GM12878 (cell line): ENCODE data around the gene PLD5. TPM values are rescaled to one million over a fixed set of nuclear protein-coding genes. Genes with fewer than 3 reads are reported as not detected.

Experiments
- ATAC-seq: fragments of 200-7000 bp; cut with Tn5 transposase; 3 replicates; pipeline ENCODE4 v1.9.1; 2020; ENCODE audit warnings: mild to moderate bottlenecking, moderate library complexity
- BruUV-seq: library from RNA; stranded (reverse); fragments of 400-500 nt; replicated peaks from 2 replicates; lab custom pipeline; 2021; lab: Mats Ljungman, UMichigan
- CTCF ChIA-PET: fragments of 300-600 bp; sonication (Branson Sonifier 250); formaldehyde crosslinking; extraction: SDS; loops from one replicate; lab custom pipeline; 2021; ENCODE audit warnings: inconsistent platforms; lab: Yijun Ruan, JAX
- POLR2A ChIA-PET: fragments of 350-600 bp; formaldehyde crosslinking; extraction: SDS; loops from one replicate; lab custom pipeline; 2021; ENCODE audit warnings: inconsistent platforms; lab: Charles Lee
- RAD21 ChIA-PET: fragments of 300-600 bp; sonication (Branson Sonifier 250); formaldehyde crosslinking; loops from one replicate; lab custom pipeline; 2023; ENCODE audit warnings: antibody characterized with exemption; ENCODE audit not compliant: unreplicated experiment; lab: Charles Lee
- SMC1A ChIA-PET: fragments of 300-600 bp; sonication (Branson Sonifier 250); formaldehyde crosslinking; loops from one replicate; lab custom pipeline; 2023; ENCODE audit not compliant: unreplicated experiment, uncharacterized antibody; lab: Charles Lee
- DNase-seq: peaks from one replicate; pipeline ENCODE4 v3.0.0-alpha.2; 2011; ENCODE audit warnings: low read depth, low spot score
- FAIRE-seq: peaks from 3 replicates; lab custom pipeline; 2011; peaks lifted over from hg19 to GRCh38; lab: Jason Lieb, UNC
- H2AFZ ChIP-seq: 2 replicates; pipeline ENCODE4 v1.6.0; 2011; ENCODE audit warnings: low read depth, low read length, control low read depth; ENCODE audit not compliant: control insufficient read depth
- H3K27ac ChIP-seq: 2 replicates; pipeline ENCODE4 v1.5.1; 2011; ENCODE audit warnings: control low read depth; ENCODE audit not compliant: control insufficient read depth, insufficient read depth
- H3K27me3 ChIP-seq, 2 experiments: replicated peaks in 1 of 2; 2 replicates each; pipeline versions ENCODE4 v1.6.0 to v1.6.1; 2011; ENCODE audit warnings: low read length in 1 of 2; ENCODE audit not compliant: control insufficient read depth in 2 of 2, insufficient read depth in 2 of 2
- H3K36me3 ChIP-seq, 2 experiments: 2 replicates each; pipeline ENCODE4 v1.5.1; 2011; ENCODE audit warnings: low read length in 1 of 2; ENCODE audit not compliant: control insufficient read depth in 2 of 2, insufficient read depth in 2 of 2
- H3K4me1 ChIP-seq: 2 replicates; pipeline ENCODE4 v1.6.1; 2011; ENCODE audit warnings: mild to moderate bottlenecking, low read length, moderate library complexity, mixed read lengths; ENCODE audit not compliant: control insufficient read depth, insufficient read depth
- H3K4me2 ChIP-seq: 2 replicates; pipeline ENCODE4 v1.6.0; 2011; ENCODE audit warnings: control low read depth; ENCODE audit not compliant: control insufficient read depth, insufficient read depth
- H3K4me3 ChIP-seq: fragments of 200-600 bp; sonication (generic); 2 replicates; pipeline ENCODE4 v1.5.1; 2016
- H3K79me2 ChIP-seq: 2 replicates; pipeline ENCODE4 v1.6.0; 2011; ENCODE audit warnings: low read length; ENCODE audit not compliant: control insufficient read depth, insufficient read depth
- H3K9ac ChIP-seq: 2 replicates; pipeline ENCODE4 v1.8.0; 2011; ENCODE audit warnings: low read length, control low read depth, mixed read lengths; ENCODE audit not compliant: control insufficient read depth, insufficient read depth
- H3K9me3 ChIP-seq: replicated peaks from 3 replicates; pipeline ENCODE4 v1.5.1; 2011; ENCODE audit warnings: mild to moderate bottlenecking, low read length; ENCODE audit not compliant: control insufficient read depth, insufficient read depth
- H4K20me1 ChIP-seq: 2 replicates; pipeline ENCODE4 v1.6.0; 2011; ENCODE audit not compliant: control insufficient read depth, insufficient read depth
- BMI1 ChIP-seq: fragments of 450-650 bp; IDR thresholded peaks from 2 replicates; pipeline ENCODE4 v1.6.1; 2016; ENCODE audit warnings: mild to moderate bottlenecking, moderate library complexity, borderline replicate concordance
- BRCA1 ChIP-seq: IDR thresholded peaks from 2 replicates; pipeline ENCODE4 v1.6.1; 2011; ENCODE audit warnings: low read depth, low read length, improper control_type of control experiment
- EED ChIP-seq: sonication (generic); IDR thresholded peaks from 2 replicates; pipeline ENCODE4 v1.6.1; 2016; ENCODE audit warnings: antibody characterized with exemption, low read depth
- EP300 ChIP-seq, 2 experiments: fragments of 150-350 bp in 1 of 2; IDR thresholded peaks; 2 replicates each; pipeline ENCODE4 v1.6.1; 2011 to 2012; ENCODE audit warnings: low read depth in 2 of 2, low read length in 2 of 2, borderline replicate concordance in 1 of 2, improper control_type of control experiment in 1 of 2, inconsistent platforms in 1 of 2; ENCODE audit not compliant: control insufficient read depth in 1 of 2
- EZH2 ChIP-seq: IDR thresholded peaks from 2 replicates; pipeline ENCODE4 v1.6.1; 2012; ENCODE audit warnings: low read depth, mild to moderate bottlenecking, control low read depth, inconsistent platforms, low read length, borderline replicate concordance; ENCODE audit not compliant: control insufficient read depth
- FOS ChIP-seq: IDR thresholded peaks from 3 replicates; pipeline ENCODE4 v1.6.1; 2011; ENCODE audit warnings: borderline replicate concordance; ENCODE audit not compliant: insufficient read length; ENCODE audit errors: extremely low read depth
- FOXM1 ChIP-seq: IDR thresholded peaks from 2 replicates; pipeline ENCODE4 v1.6.1; 2012; ENCODE audit warnings: low read depth, mild to moderate bottlenecking, inconsistent platforms, low read length, moderate library complexity
- IKZF1 ChIP-seq: fragments of 450-650 bp; conservative IDR thresholded peaks from 2 replicates; pipeline ENCODE4 v1.6.1; 2017; ENCODE audit warnings: antibody characterized with exemption, mild to moderate bottlenecking
- NKRF ChIP-seq: fragments of 450-650 bp; conservative IDR thresholded peaks from 2 replicates; pipeline ENCODE4 v1.6.1; 2017; ENCODE audit warnings: mild to moderate bottlenecking, moderate library complexity
- RUNX3 ChIP-seq: IDR thresholded peaks from 2 replicates; pipeline ENCODE4 v1.6.1; 2012; ENCODE audit warnings: low read length, inconsistent platforms
- ZNF24 ChIP-seq: fragments of 450-650 bp; IDR thresholded peaks from 2 replicates; pipeline ENCODE4 v1.6.1; 2017; ENCODE audit warnings: antibody characterized with exemption, mild to moderate bottlenecking
- WGBS: methylation state at CpG from one replicate; pipeline ENCODE4 v1.1.6; 2016; ENCODE audit warnings: low lambda C conversion rate; ENCODE audit not compliant: insufficient replicate concordance, insufficient coverage; ENCODE audit errors: missing lambda C conversion rate; 5-methylcytosine and 5-hydroxymethylcytosine counted together
- in situ Hi-C: fragments of 300-500 bp; cut with MboI; formaldehyde crosslinking; loops from 9 replicates; pipeline ENCODE4 v1.14.3; 2018; ENCODE audit warnings: mixed read lengths
- intact Hi-C: fragments of 100-400 bp; cut with micrococcal nuclease; formaldehyde crosslinking; loops from one replicate; pipeline ENCODE4 v1.14.2; 2022; ENCODE audit not compliant: unreplicated experiment
- polyA plus RNA-seq, 11 experiments: library from polyadenylated mRNA; depleted of rRNA in 4 of 11; unstranded in 6 of 11; stranded (reverse) in 5 of 11; fragments of >200 nt; fragmentation: Nextera tagmentation in 4 of 11; fragmentation: Illumina TruSeq in 1 of 11; extraction: Ambion mirVana in 4 of 11; extraction: Trizol in 1 of 11; gene quantifications; 1 replicate in 1 of 11; 2 replicates in 10 of 11; pipeline versions ENCODE4 v1.2.1 to v1.2.3, GENCODE V29; 2011 to 2016; ENCODE audit warnings: inconsistent platforms in 2 of 11, missing spikeins in 2 of 11, low read depth in 1 of 11
- total RNA-seq, 4 experiments: library from RNA; depleted of rRNA in 3 of 4; stranded (reverse); fragments of >200 nt in 3 of 4; fragmentation: Illumina TruSeq in 1 of 4; extraction: Trizol in 1 of 4; gene quantifications; 2 replicates each; pipeline versions ENCODE4 v1.2.1 to v1.2.3, GENCODE V29; 2013 to 2021

The PLD5 gene
- total and polyA plus RNA-seq, 10 of the 15 experiments (the other 5 are each of a cell fraction or from before 2014, with no cell fraction given): not detected

DNA sequence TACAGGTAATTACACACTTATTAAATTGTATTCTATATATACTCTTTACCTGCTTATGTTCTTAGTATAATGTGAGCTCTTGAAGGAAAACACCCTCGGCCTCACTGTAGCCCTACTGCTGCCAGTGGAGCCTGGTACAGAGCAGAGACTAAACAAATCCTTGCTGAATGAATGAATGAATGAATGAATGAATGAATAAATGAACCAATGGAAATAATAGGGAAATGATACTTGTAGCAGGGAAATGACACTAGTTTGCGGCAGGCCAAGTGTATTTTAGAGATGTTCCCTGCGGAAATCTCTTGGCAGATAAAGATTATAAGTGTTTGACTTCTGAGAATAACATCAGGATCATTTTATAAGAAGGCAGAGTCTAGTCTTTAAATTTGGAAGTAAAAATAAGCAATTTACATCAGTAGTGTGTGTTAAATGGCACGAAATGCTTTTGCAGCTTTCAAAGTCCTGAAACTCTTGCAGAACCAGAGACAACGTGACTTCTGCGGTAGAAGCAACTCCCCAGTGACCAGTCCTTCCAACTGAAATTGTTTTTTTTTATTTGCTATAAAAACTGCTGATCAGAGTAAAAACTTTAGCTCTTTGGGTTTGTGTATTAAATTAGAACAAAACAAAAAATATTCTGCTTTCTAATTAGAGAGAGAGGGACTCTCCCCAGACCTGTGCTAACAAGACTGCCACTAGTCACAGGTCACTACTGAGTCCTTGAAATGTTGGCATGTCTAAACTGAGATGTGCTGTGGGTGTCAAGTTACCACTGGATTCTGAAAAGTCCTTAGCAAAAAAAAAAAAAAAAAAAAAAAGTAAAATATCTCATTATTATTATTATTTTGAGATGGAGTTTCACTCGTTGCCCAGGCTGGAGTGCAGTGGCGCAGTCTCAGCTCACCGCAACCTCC is 326.3 kb downstream of the PLD5 start:
- Histone ChIP-seq H3K36me3 (no peaks in the 10 kb centered on the region), H3K79me2 (no peaks in the 10 kb centered on the region), H3K9ac (no peak overlapping the region), H3K4me2 (no peak overlapping the region), H3K4me3 (no peak overlapping the region), H3K27ac (no peak overlapping the region), H3K27me3 (no peaks in the 10 kb centered on the region; a peak in 1 of 4 replicates), H3K9me3 (no peaks in the 10 kb centered on the region), H2AFZ (no peak overlapping the region), H3K4me1 (no peaks in the 10 kb centered on the region), H4K20me1 (no peaks in the 10 kb centered on the region)
- intact Hi-C loops (no loop called here), in situ Hi-C loops (no loop called here)
- ChIA-PET SMC1A (no interaction called here), POLR2A (no interaction called here), CTCF (no interaction called here), RAD21 (no interaction called here)
- 64% methylated on average over 9 of the region's 9 CpGs for WGBS
- no TSS peak for BruUV-seq
- FAIRE-seq: no peak
- TF ChIP-seq ZNF24: peak; percentile 73
- no peak for TF ChIP-seq EP300 (IDR thresholded peaks at IDR 0.05; ENCODE audit: borderline replicate concordance in 1 of 2, control insufficient read depth in 1 of 2, low read depth in 2 of 2, low read length in 2 of 2)
- no peak for DNase-seq
- ATAC-seq: no peak

- no peaks in the 10 kb centered on the region for H3K36me3 ChIP-seq
- no peak for ATAC-seq
- H3K79me2 ChIP-seq: no peaks in the 10 kb centered on the region
- in situ Hi-C loops (no loop called here), intact Hi-C loops (no loop called here)
- H2AFZ ChIP-seq: no peak overlapping the region
- ChIA-PET CTCF (interaction anchor here (0.6 kb wide), 1 partner anchor 1312 kb away, joined by 3 read pairs; no protein-coding TSS in a partner anchor), POLR2A (no interaction called here), RAD21 (no interaction called here), SMC1A (no interaction called here)
- H3K27ac ChIP-seq: no peak overlapping the region
- no peak overlapping the region for H3K9ac ChIP-seq
- no peaks in the 10 kb centered on the region for H3K4me1 ChIP-seq
- DNase-seq: no peak
- H4K20me1 ChIP-seq: no peaks in the 10 kb centered on the region
- H3K4me3 ChIP-seq: no peak overlapping the region
- H3K27me3 ChIP-seq: no peaks in the 10 kb centered on the region
- 22% methylated on average over 5 of the region's 5 CpGs for WGBS
- FAIRE-seq: no peak
- no TSS peak for BruUV-seq
- no peak overlapping the region for H3K4me2 ChIP-seq
- H3K9me3 ChIP-seq: no peaks in the 10 kb centered on the region
- TF ChIP-seq IKZF1 (no peak), FOXM1 (no peak), FOS (no peak), BRCA1 (no peak), BMI1 (no peak), NKRF (no peak), EED (no peak), RUNX3 (no peak), EZH2 (no peak)
Measured at GRCh38 chr1:242196914-242197313, 327.6 kb downstream of the PLD5 start.
